GM19452 (cell line): ENCODE data around the gene CLSTN1.
A peak's percentile ranks its signal among the peaks of the same experiment; 100 is the strongest.
"Not testable (repeated sequence)": the region's sequence is repeated elsewhere in the genome, so short reads cannot be mapped to it uniquely, and the experiment has no call there.

Experiments used
- ATAC-seq: cut with Tn5 transposase; IDR thresholded peaks from one replicate; pipeline ENCODE4 v1.9.1; 2021; ENCODE audit not compliant: unreplicated experiment

The CLSTN1 gene

GRCh38 chr1:9717193-9718005, 106.4 kb downstream of the CLSTN1 start:
- peak; percentile 58 for ATAC-seq

GRCh38 chr1:9716404-9717192, 107.2 kb downstream of the CLSTN1 start:
- ATAC-seq = no peak

GRCh38 chr1:9715536-9716226, 108.1 kb downstream of the CLSTN1 start:
- no peak for ATAC-seq

- ATAC-seq = no peak
These were observed 109.5 kb downstream of the CLSTN1 start for GRCh38 chr1:9714257-9714718.

GRCh38 chr1:9712767-9713166, 111.0 kb downstream of the CLSTN1 start:
- ATAC-seq = not testable (repeated sequence)

- ATAC-seq = no peak
These were observed 112.2 kb downstream of the CLSTN1 start for GRCh38 chr1:9711466-9712020.

- ATAC-seq = no peak
These were observed 113.7 kb downstream of the CLSTN1 start for GRCh38 chr1:9710037-9710436.

- ATAC-seq = no peak
These were observed 117.6 kb downstream of the CLSTN1 start for GRCh38 chr1:9706178-9706577.

- ATAC-seq = no peak
These were observed 118.2 kb downstream of the CLSTN1 start for GRCh38 chr1:9705337-9706093.

- ATAC-seq = no peak
These were observed 120.1 kb downstream of the CLSTN1 start for GRCh38 chr1:9703681-9704080.

GRCh38 chr1:9703165-9703509, 120.6 kb downstream of the CLSTN1 start:
- no peak for ATAC-seq

- ATAC-seq = no peak
These were observed 122.1 kb downstream of the CLSTN1 start for GRCh38 chr1:9701665-9702064.

- ATAC-seq = no peak
These were observed 123.4 kb downstream of the CLSTN1 start for GRCh38 chr1:9700340-9700739.

GRCh38 chr1:9699361-9699760, 124.4 kb downstream of the CLSTN1 start:
- no peak for ATAC-seq

GRCh38 chr1:9696793-9697192, 127.0 kb downstream of the CLSTN1 start:
- no peak for ATAC-seq

GRCh38 chr1:9691691-9692090, 132.1 kb downstream of the CLSTN1 start:
- no peak for ATAC-seq

GRCh38 chr1:9691108-9691445, 132.7 kb downstream of the CLSTN1 start:
- ATAC-seq = no peak

GRCh38 chr1:9690440-9691107, 133.2 kb downstream of the CLSTN1 start:
- ATAC-seq = no peak

- no peak for ATAC-seq
These were observed 133.8 kb downstream of the CLSTN1 start for GRCh38 chr1:9689971-9690381.
